Fibroblast of mammary gland (primary cell): ENCODE measurements around the gene DAB2.
A peak's percentile ranks its signal among the peaks of the same experiment; 100 is the strongest.

Source experiments
- DNase-seq: peaks from one replicate; pipeline ENCODE4 v3.0.0-alpha.2; 2010; ENCODE audit warnings: low read depth
- H3K4me3 ChIP-seq: 2 replicates; pipeline ENCODE4 v1.5.1; 2011; ENCODE audit warnings: low read depth, mild to moderate bottlenecking, low read length, moderate library complexity; ENCODE audit not compliant: control insufficient read depth
- CTCF ChIP-seq: conservative IDR thresholded peaks from 2 replicates; pipeline ENCODE4 v1.5.1; 2011; ENCODE audit warnings: low read depth, low read length, inconsistent platforms; ENCODE audit not compliant: control insufficient read depth, insufficient read depth

Gene DAB2

GRCh38 chr5:39448506-39449128, 23.8 kb upstream of the DAB2 start:
- no peak for DNase-seq
- no peak for TF ChIP-seq CTCF
- H3K4me3 ChIP-seq: no peak overlapping the region

- TF ChIP-seq CTCF: no peak
- peak; percentile 11 for DNase-seq
- no peak overlapping the region for H3K4me3 ChIP-seq
Measured at GRCh38 chr5:39447968-39448367, 23.2 kb upstream of the DAB2 start.

DNA sequence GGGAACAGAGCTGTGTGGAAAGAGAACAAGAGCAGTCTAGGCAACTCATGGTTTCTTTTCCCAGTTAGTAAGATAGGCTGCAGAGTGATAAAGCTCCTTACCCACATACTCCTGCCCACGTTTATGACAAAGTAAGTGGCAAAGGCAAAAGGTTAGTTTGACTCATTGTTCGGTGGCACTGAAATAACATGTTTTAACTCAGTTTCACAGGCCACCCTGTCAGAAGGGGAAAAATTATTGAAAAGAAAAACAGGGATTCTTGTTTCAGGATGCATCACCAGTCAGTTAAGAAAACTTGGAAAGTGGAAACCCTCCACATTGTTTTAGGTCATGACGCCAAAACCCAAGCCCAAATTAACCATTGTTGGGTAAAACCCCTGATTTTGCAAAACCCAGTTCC, 22.3 kb upstream of the DAB2 start:
- no peak for TF ChIP-seq CTCF
- DNase-seq: peak; percentile 75
- no peak overlapping the region for H3K4me3 ChIP-seq

GRCh38 chr5:39446231-39446630, 21.5 kb upstream of the DAB2 start:
- no peak for DNase-seq
- no peak for TF ChIP-seq CTCF
- H3K4me3 ChIP-seq: no peak overlapping the region

- no peak for TF ChIP-seq CTCF
- H3K4me3 ChIP-seq: no peak overlapping the region
- DNase-seq: no peak
Measured at GRCh38 chr5:39443911-39444310, 19.1 kb upstream of the DAB2 start.

DNA sequence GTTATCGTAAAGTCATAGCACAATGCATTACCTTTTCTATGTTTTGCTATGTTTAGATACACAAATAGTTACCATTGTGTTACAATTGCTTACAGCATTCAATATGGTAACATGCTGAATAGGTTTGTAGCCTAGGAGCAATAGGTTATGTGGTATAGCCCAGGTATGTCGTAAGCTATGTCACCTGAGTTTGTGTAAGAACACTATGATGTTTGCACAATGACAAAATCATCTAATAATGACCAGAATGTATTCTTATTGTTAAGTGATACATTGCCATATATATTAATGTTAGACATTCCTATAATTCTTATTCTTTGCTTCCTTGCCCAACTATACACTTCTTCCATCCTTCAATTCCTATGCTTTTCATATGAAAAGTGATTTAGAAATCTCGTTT, 18.2 kb upstream of the DAB2 start:
- no peak for DNase-seq
- TF ChIP-seq CTCF: no peak
- no peak overlapping the region for H3K4me3 ChIP-seq

DNA sequence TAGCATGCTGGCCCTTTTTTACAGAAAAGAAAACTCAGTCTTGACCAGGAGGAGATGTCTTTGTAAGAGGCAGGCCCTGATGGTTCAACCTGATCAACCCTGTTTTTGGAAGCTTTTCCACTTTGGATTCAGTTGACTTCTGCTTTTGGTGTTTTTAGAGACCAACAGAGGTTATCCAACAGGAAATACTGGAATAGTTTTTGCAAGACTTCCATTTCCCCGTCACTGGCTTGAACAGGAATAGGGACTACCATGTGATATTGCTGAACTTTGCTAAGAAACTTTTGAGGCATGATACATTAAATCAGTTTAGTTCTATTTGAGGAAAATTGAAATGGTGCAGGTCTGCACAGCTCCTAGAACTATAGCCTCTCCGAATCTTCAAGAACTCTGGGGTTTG, 17.1 kb upstream of the DAB2 start:
- no peak for DNase-seq
- TF ChIP-seq CTCF: no peak
- no peak overlapping the region for H3K4me3 ChIP-seq
